GM12878 (cell line): ENCODE results near the gene ABCF3. TPM values are rescaled to one million over a fixed set of nuclear protein-coding genes. Genes with fewer than 3 reads are reported as not detected.

Source experiments
- ATAC-seq: fragments of 200-7000 bp; cut with Tn5 transposase; 3 replicates; pipeline ENCODE4 v1.9.1; 2020; ENCODE audit warnings: mild to moderate bottlenecking, moderate library complexity
- BruUV-seq: library from RNA; stranded (reverse); fragments of 400-500 nt; replicated peaks from 2 replicates; lab custom pipeline; 2021; lab: Mats Ljungman, UMichigan
- CTCF ChIA-PET: fragments of 300-600 bp; sonication (Branson Sonifier 250); formaldehyde crosslinking; extraction: SDS; loops from one replicate; lab custom pipeline; 2021; ENCODE audit warnings: inconsistent platforms; lab: Yijun Ruan, JAX
- POLR2A ChIA-PET: fragments of 350-600 bp; formaldehyde crosslinking; extraction: SDS; loops from one replicate; lab custom pipeline; 2021; ENCODE audit warnings: inconsistent platforms; lab: Charles Lee
- RAD21 ChIA-PET: fragments of 300-600 bp; sonication (Branson Sonifier 250); formaldehyde crosslinking; loops from one replicate; lab custom pipeline; 2023; ENCODE audit warnings: antibody characterized with exemption; ENCODE audit not compliant: unreplicated experiment; lab: Charles Lee
- SMC1A ChIA-PET: fragments of 300-600 bp; sonication (Branson Sonifier 250); formaldehyde crosslinking; loops from one replicate; lab custom pipeline; 2023; ENCODE audit not compliant: unreplicated experiment, uncharacterized antibody; lab: Charles Lee
- DNase-seq: peaks from one replicate; pipeline ENCODE4 v3.0.0-alpha.2; 2011; ENCODE audit warnings: low read depth, low spot score
- FAIRE-seq: peaks from 3 replicates; lab custom pipeline; 2011; peaks lifted over from hg19 to GRCh38; lab: Jason Lieb, UNC
- H2AFZ ChIP-seq: 2 replicates; pipeline ENCODE4 v1.6.0; 2011; ENCODE audit warnings: low read depth, low read length, control low read depth; ENCODE audit not compliant: control insufficient read depth
- H3K27ac ChIP-seq: 2 replicates; pipeline ENCODE4 v1.5.1; 2011; ENCODE audit warnings: control low read depth; ENCODE audit not compliant: control insufficient read depth, insufficient read depth
- H3K27me3 ChIP-seq, 2 experiments: replicated peaks in 1 of 2; 2 replicates each; pipeline versions ENCODE4 v1.6.0 to v1.6.1; 2011; ENCODE audit warnings: low read length in 1 of 2; ENCODE audit not compliant: control insufficient read depth in 2 of 2, insufficient read depth in 2 of 2
- H3K36me3 ChIP-seq, 2 experiments: 2 replicates each; pipeline ENCODE4 v1.5.1; 2011; ENCODE audit warnings: low read length in 1 of 2; ENCODE audit not compliant: control insufficient read depth in 2 of 2, insufficient read depth in 2 of 2
- H3K4me1 ChIP-seq: 2 replicates; pipeline ENCODE4 v1.6.1; 2011; ENCODE audit warnings: mild to moderate bottlenecking, low read length, moderate library complexity, mixed read lengths; ENCODE audit not compliant: control insufficient read depth, insufficient read depth
- H3K4me2 ChIP-seq: 2 replicates; pipeline ENCODE4 v1.6.0; 2011; ENCODE audit warnings: control low read depth; ENCODE audit not compliant: control insufficient read depth, insufficient read depth
- H3K4me3 ChIP-seq: fragments of 200-600 bp; sonication (generic); 2 replicates; pipeline ENCODE4 v1.5.1; 2016
- H3K79me2 ChIP-seq: 2 replicates; pipeline ENCODE4 v1.6.0; 2011; ENCODE audit warnings: low read length; ENCODE audit not compliant: control insufficient read depth, insufficient read depth
- H3K9ac ChIP-seq: 2 replicates; pipeline ENCODE4 v1.8.0; 2011; ENCODE audit warnings: low read length, control low read depth, mixed read lengths; ENCODE audit not compliant: control insufficient read depth, insufficient read depth
- H3K9me3 ChIP-seq: replicated peaks from 3 replicates; pipeline ENCODE4 v1.5.1; 2011; ENCODE audit warnings: mild to moderate bottlenecking, low read length; ENCODE audit not compliant: control insufficient read depth, insufficient read depth
- H4K20me1 ChIP-seq: 2 replicates; pipeline ENCODE4 v1.6.0; 2011; ENCODE audit not compliant: control insufficient read depth, insufficient read depth
- CTCF ChIP-seq, 3 experiments: IDR thresholded peaks in 2 of 3; conservative IDR thresholded peaks in 1 of 3; 2 replicates each; pipeline ENCODE4 v1.5.1; 2011; ENCODE audit warnings: low read depth in 3 of 3, low read length in 3 of 3, mild to moderate bottlenecking in 3 of 3, control low read depth in 2 of 3, moderate library complexity in 2 of 3, inconsistent platforms in 1 of 3, mixed read lengths in 1 of 3; ENCODE audit not compliant: control insufficient read depth in 2 of 3, insufficient read depth in 1 of 3; ENCODE audit errors: extremely low read depth in 1 of 3
- DPF2 ChIP-seq: fragments of 450-650 bp; IDR thresholded peaks from 2 replicates; pipeline ENCODE4 v1.6.1; 2017; ENCODE audit warnings: mild to moderate bottlenecking
- EED ChIP-seq: sonication (generic); IDR thresholded peaks from 2 replicates; pipeline ENCODE4 v1.6.1; 2016; ENCODE audit warnings: antibody characterized with exemption, low read depth
- HDAC6 ChIP-seq: fragments of 200-600 bp; sonication (generic); IDR thresholded peaks from one replicate; pipeline ENCODE4 v1.8.0; 2017; ENCODE audit warnings: antibody characterized with exemption; ENCODE audit not compliant: unreplicated experiment
- IKZF2 ChIP-seq, 2 experiments: fragments of 450-650 bp; IDR thresholded peaks; 2 replicates each; pipeline ENCODE4 v1.6.1; 2017; ENCODE audit warnings: mild to moderate bottlenecking in 2 of 2, moderate library complexity in 2 of 2
- NKRF ChIP-seq: fragments of 450-650 bp; conservative IDR thresholded peaks from 2 replicates; pipeline ENCODE4 v1.6.1; 2017; ENCODE audit warnings: mild to moderate bottlenecking, moderate library complexity
- RAD21 ChIP-seq: IDR thresholded peaks from 2 replicates; pipeline ENCODE4 v1.6.1; 2011; ENCODE audit warnings: mild to moderate bottlenecking, low read depth, low read length, moderate library complexity; ENCODE audit not compliant: insufficient read depth
- RAD51 ChIP-seq: fragments of 450-650 bp; IDR thresholded peaks from 2 replicates; pipeline ENCODE4 v1.6.1; 2016; ENCODE audit warnings: moderate library complexity, mild to moderate bottlenecking, inconsistent platforms
- ZBED1 ChIP-seq: IDR thresholded peaks from 2 replicates; pipeline ENCODE4 v1.6.1; 2016; ENCODE audit warnings: borderline replicate concordance
- ZNF622 ChIP-seq: fragments of 450-650 bp; IDR thresholded peaks from 2 replicates; pipeline ENCODE4 v1.6.1; 2017; ENCODE audit warnings: mild to moderate bottlenecking, inconsistent platforms
- WGBS: methylation state at CpG from one replicate; pipeline ENCODE4 v1.1.6; 2016; ENCODE audit warnings: low lambda C conversion rate; ENCODE audit not compliant: insufficient replicate concordance, insufficient coverage; ENCODE audit errors: missing lambda C conversion rate; 5-methylcytosine and 5-hydroxymethylcytosine counted together
- in situ Hi-C: fragments of 300-500 bp; cut with MboI; formaldehyde crosslinking; loops from 9 replicates; pipeline ENCODE4 v1.14.3; 2018; ENCODE audit warnings: mixed read lengths
- intact Hi-C: fragments of 100-400 bp; cut with micrococcal nuclease; formaldehyde crosslinking; loops from one replicate; pipeline ENCODE4 v1.14.2; 2022; ENCODE audit not compliant: unreplicated experiment
- polyA plus RNA-seq, 11 experiments: library from polyadenylated mRNA; depleted of rRNA in 4 of 11; unstranded in 6 of 11; stranded (reverse) in 5 of 11; fragments of >200 nt; fragmentation: Nextera tagmentation in 4 of 11; fragmentation: Illumina TruSeq in 1 of 11; extraction: Ambion mirVana in 4 of 11; extraction: Trizol in 1 of 11; gene quantifications; 1 replicate in 1 of 11; 2 replicates in 10 of 11; pipeline versions ENCODE4 v1.2.1 to v1.2.3, GENCODE V29; 2011 to 2016; ENCODE audit warnings: inconsistent platforms in 2 of 11, missing spikeins in 2 of 11, low read depth in 1 of 11
- total RNA-seq, 4 experiments: library from RNA; depleted of rRNA in 3 of 4; stranded (reverse); fragments of >200 nt in 3 of 4; fragmentation: Illumina TruSeq in 1 of 4; extraction: Trizol in 1 of 4; gene quantifications; 2 replicates each; pipeline versions ENCODE4 v1.2.1 to v1.2.3, GENCODE V29; 2013 to 2021

The ABCF3 gene
- total and polyA plus RNA-seq, 10 of the 15 experiments (the other 5 are each of a cell fraction or from before 2014, with no cell fraction given), result 6.1 to 71.3 (median 46.9) TPM

GRCh38 chr3:184144505-184144904 is 41.5 kb upstream of the ABCF3 start:
- intact Hi-C loops, result no loop called here
- no peaks in the 10 kb centered on the region for H4K20me1 ChIP-seq
- RAD21 ChIA-PET, result interaction anchor here (0.6 to 1.6 kb wide), 3 partner anchors 29 to 84 kb away, joined by 3 to 5 read pairs (median 3); no protein-coding TSS in a partner anchor
- no peaks in the 10 kb centered on the region for H3K27me3 ChIP-seq
- H3K36me3 ChIP-seq, result peaks cover 27 to 34% of the 10 kb centered on the region in 2 experiments
- in situ Hi-C loops, result no loop called here
- H3K79me2 ChIP-seq, result no peaks in the 10 kb centered on the region
- TF ChIP-seq NKRF (no peak), EED (no peak), RAD51 (no peak)
- TF ChIP-seq, all 136 proteins: peak for 0
- CTCF ChIA-PET, result interaction anchor here (0.6 to 2.0 kb wide), 8 partner anchors 10 to 742 kb away, joined by 3 to 5 read pairs (median 4); partner anchors contain the start of genes EEF1AKMT4 and EIF2B5
- BruUV-seq, result no TSS peak
- Histone ChIP-seq H3K4me1 (no peaks in the 10 kb centered on the region; the same call in 1 of the 2 replicates), H3K4me3 (no peak overlapping the region), H3K9me3 (no peaks in the 10 kb centered on the region), H3K9ac (no peak overlapping the region), H2AFZ (no peak overlapping the region), H3K27ac (no peak overlapping the region), H3K4me2 (no peak overlapping the region)
- POLR2A ChIA-PET, result interaction anchor here (1.1 kb wide), 1 partner anchor 11 kb away, joined by 3 read pairs; no protein-coding TSS in a partner anchor
- no peak for FAIRE-seq
- no peak for DNase-seq
- SMC1A ChIA-PET, result interaction anchor here (0.8 to 1.2 kb wide), 3 partner anchors 9 to 249 kb away, joined by 3 to 5 read pairs (median 3); partner anchors contain the start of gene ABCF3
- no peak for ATAC-seq
- WGBS, result 96% methylated on average over 5 of the region's 5 CpGs

- intact Hi-C loops, result no loop called here
- H4K20me1 ChIP-seq, result no peaks in the 10 kb centered on the region
- BruUV-seq, result no TSS peak
- DNase-seq (no peak), FAIRE-seq (no peak), ATAC-seq (peak; percentile 66)
- WGBS, result 63% methylated on average over 4 of the region's 4 CpGs
- H3K4me3 ChIP-seq, result no peak overlapping the region
- H3K79me2 ChIP-seq, result no peaks in the 10 kb centered on the region
- CTCF ChIA-PET, result interaction anchor here (0.6 to 2.0 kb wide), 8 partner anchors 11 to 743 kb away, joined by 3 to 8 read pairs (median 4); partner anchors contain the start of genes ABCC5, EEF1AKMT4 and EIF2B5
- H3K4me1 ChIP-seq, result no peaks in the 10 kb centered on the region; the same call in 1 of the 2 replicates
- POLR2A ChIA-PET, result no interaction called here
- SMC1A ChIA-PET, result interaction anchor here (0.8 to 1.5 kb wide), 5 partner anchors 8 to 250 kb away, joined by 3 to 4 read pairs (median 3); partner anchors contain the start of gene ABCF3
- H3K27me3 ChIP-seq, result no peaks in the 10 kb centered on the region
- peak; percentile 40; the same call in 1 of the 2 replicates for TF ChIP-seq RAD21
- TF ChIP-seq HDAC6, result no peak
- no peak for TF ChIP-seq DPF2
- TF ChIP-seq ZBED1, result no peak
- TF ChIP-seq CTCF (IDR thresholded peaks at IDR 0.05 in 2 of 3, conservative IDR thresholded peaks at IDR 0.05 in 1 of 3; ENCODE audit: control insufficient read depth in 2 of 3, extremely low read depth in 1 of 3, insufficient read depth in 1 of 3, low read depth in 3 of 3, low read length in 3 of 3), result peak; percentile 35 to 56 (median 39); a peak in 4 of 6 replicates
- TF ChIP-seq IKZF2 (IDR thresholded peaks at IDR 0.05), result no peak
- TF ChIP-seq ZNF622, result no peak
- H3K27ac ChIP-seq, result no peak overlapping the region
- H3K9ac ChIP-seq, result no peak overlapping the region
- H3K36me3 ChIP-seq, result peaks cover 27 to 34% of the 10 kb centered on the region in 2 experiments
- no peak overlapping the region for H2AFZ ChIP-seq
- H3K9me3 ChIP-seq, result no peaks in the 10 kb centered on the region
- in situ Hi-C loops, result no loop called here
- RAD21 ChIA-PET, result interaction anchor here (0.6 to 1.6 kb wide), 3 partner anchors 29 to 83 kb away, joined by 3 to 5 read pairs (median 3); no protein-coding TSS in a partner anchor
- no peak overlapping the region for H3K4me2 ChIP-seq
Observed at GRCh38 chr3:184145111-184145524, 40.9 kb upstream of the ABCF3 start.
